AG09309 (cell line): Measurements from ENCODE around the gene ZBTB8A.
"Not testable (repeated sequence)": the region's sequence is repeated elsewhere in the genome, so short reads cannot be mapped to it uniquely, and the experiment has no call there.

Experiments
- DNase-seq: peaks from one replicate; pipeline ENCODE4 v3.0.0-alpha.2; 2010; ENCODE audit warnings: low read depth
- H3K4me3 ChIP-seq: 2 replicates; pipeline ENCODE4 v1.5.1; 2011; ENCODE audit warnings: mild to moderate bottlenecking, low read depth, low read length, moderate library complexity; ENCODE audit not compliant: control insufficient read depth
- TF ChIP-seq, protein P1 (sequence below): IDR thresholded peaks from 2 replicates; pipeline ENCODE4 v1.5.1; 2011; ENCODE audit warnings: mild to moderate bottlenecking, low read depth, low read length, inconsistent platforms; ENCODE audit not compliant: insufficient read depth, control insufficient read depth; ENCODE audit errors: missing control alignments

Gene ZBTB8A

GRCh38 chr1:32546611-32547010 lies 7.4 kb downstream of the ZBTB8A start:
- no peak for DNase-seq
- TF ChIP-seq, protein P1, sequence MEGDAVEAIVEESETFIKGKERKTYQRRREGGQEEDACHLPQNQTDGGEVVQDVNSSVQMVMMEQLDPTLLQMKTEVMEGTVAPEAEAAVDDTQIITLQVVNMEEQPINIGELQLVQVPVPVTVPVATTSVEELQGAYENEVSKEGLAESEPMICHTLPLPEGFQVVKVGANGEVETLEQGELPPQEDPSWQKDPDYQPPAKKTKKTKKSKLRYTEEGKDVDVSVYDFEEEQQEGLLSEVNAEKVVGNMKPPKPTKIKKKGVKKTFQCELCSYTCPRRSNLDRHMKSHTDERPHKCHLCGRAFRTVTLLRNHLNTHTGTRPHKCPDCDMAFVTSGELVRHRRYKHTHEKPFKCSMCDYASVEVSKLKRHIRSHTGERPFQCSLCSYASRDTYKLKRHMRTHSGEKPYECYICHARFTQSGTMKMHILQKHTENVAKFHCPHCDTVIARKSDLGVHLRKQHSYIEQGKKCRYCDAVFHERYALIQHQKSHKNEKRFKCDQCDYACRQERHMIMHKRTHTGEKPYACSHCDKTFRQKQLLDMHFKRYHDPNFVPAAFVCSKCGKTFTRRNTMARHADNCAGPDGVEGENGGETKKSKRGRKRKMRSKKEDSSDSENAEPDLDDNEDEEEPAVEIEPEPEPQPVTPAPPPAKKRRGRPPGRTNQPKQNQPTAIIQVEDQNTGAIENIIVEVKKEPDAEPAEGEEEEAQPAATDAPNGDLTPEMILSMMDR = no peak

GRCh38 chr1:32549616-32550015 lies 10.4 kb downstream of the ZBTB8A start:
- no peak overlapping the region for H3K4me3 ChIP-seq
- TF ChIP-seq, protein P1 = no peak
- no peak for DNase-seq

More at GRCh38 chr1:32546611-32547010, 7.4 kb downstream of the ZBTB8A start:
- H3K4me3 ChIP-seq = no peak overlapping the region

- TF ChIP-seq, protein P1 = no peak
- no peak overlapping the region for H3K4me3 ChIP-seq
- DNase-seq = no peak
Observed at GRCh38 chr1:32554288-32554687, 15.1 kb downstream of the ZBTB8A start.

GRCh38 chr1:32557035-32557434 lies 17.8 kb downstream of the ZBTB8A start:
- DNase-seq, H3K4me3 ChIP-seq: not testable (repeated sequence)

DNA sequence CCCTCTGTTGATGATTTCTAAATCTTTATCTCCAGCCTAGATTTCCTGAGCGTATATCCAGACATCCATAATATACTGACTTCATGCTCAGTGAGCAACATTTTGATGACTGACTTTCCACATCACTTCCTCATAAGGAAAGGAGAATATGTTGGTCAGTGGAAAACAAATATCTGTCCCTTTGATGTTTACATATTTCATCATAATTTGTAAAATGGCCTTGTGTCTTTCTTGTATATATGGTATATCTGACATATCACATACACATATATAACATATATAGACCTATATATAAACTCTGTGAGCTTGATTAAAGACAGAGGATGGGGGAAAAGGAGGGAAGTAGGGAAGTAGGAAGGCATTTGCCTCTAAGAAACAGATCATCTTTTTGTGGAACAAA lies 18.6 kb downstream of the ZBTB8A start:
- no peak overlapping the region for H3K4me3 ChIP-seq
- TF ChIP-seq, protein P1 = no peak

DNA sequence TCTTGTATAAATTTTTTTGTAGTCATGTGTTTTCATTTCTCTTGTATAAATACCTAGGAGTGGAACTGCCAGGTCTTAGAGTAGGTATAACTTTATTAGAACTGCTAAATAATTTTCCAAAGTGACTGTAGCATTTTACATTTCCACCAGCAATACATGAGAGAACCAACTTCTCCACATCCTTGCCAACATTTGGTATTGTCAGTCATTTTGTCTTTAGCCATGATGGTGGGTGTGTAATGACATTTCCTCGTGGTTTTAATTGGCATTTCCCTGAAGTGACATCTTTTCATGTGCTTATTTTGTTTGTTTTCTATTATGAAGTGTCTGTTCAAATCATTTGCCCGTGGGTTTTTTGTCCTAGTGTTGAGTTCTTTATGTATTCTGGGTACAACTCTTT lies 29.7 kb downstream of the ZBTB8A start:
- TF ChIP-seq, protein P1 = no peak
- H3K4me3 ChIP-seq = no peak overlapping the region
- no peak for DNase-seq

More for the DNA sequence above, 18.6 kb downstream of the ZBTB8A start:
- DNase-seq = no peak

DNA sequence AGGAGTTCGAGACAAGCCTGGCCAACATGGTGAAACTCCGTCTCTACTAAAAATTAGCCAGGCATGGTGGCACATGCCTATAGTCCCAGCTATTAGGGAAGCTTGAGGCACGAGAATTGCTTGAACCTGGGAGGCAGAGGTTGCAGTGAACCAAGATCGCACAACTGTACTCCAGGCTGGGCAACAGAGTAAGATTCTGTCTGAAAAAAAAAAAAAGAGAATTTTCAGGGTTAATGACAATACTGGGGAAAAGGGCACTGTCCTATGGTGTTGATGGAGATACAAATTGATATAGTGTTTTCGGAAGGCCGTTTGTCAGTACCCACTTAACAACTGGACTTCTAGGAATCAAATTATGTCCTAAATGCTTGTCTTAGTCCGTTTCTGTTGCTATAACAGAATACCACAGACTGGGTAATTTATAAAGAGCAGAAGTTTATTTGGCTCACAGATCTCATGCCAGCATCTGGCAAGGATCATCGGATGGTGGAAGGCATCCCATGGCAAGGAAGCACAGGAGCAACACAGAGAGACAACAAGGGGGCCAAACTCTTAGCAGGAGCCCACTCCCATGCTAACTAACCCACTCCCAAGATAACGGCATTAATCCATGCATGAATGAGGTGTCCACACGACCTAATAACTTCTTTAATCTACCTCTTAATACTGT lies 41.3 kb downstream of the ZBTB8A start:
- no peak overlapping the region for H3K4me3 ChIP-seq
- no peak for DNase-seq
- TF ChIP-seq, protein P1 = no peak
